Naive B cell (primary cell): Measurements from ENCODE around the gene COG4. TPM values are rescaled to one million over a fixed set of nuclear protein-coding genes. Genes with fewer than 3 reads are reported as not detected.

Experiments
- ATAC-seq, 2 donors: fragments of 150-1000 bp; cut with Tn5 transposase; 2 replicates each; pipeline ENCODE4 v1.10.0; 2021; ENCODE audit warnings: low read depth in 2 of 2, mild to moderate bottlenecking in 2 of 2, moderate library complexity in 2 of 2
- DNase-seq: peaks from one replicate; pipeline ENCODE4 v3.0.0; 2022
- H3K27ac Mint-ChIP-seq, 6 donors: one replicate each; pipeline ENCODE4 v1.8.0; 2020 to 2022; ENCODE audit warnings: mild to moderate bottlenecking in 6 of 6, mixed read lengths in 6 of 6, moderate library complexity in 5 of 6, inconsistent platforms in 2 of 6
- H3K27me3 Mint-ChIP-seq, 3 donors: one replicate each; pipeline ENCODE4 v1.8.0; 2021 to 2022; ENCODE audit warnings: mixed read lengths in 3 of 3, mild to moderate bottlenecking in 1 of 3
- H3K36me3 Mint-ChIP-seq, 2 donors: one replicate each; pipeline ENCODE4 v1.8.0; 2020 to 2022; ENCODE audit warnings: mixed read lengths in 2 of 2, inconsistent platforms in 1 of 2, mild to moderate bottlenecking in 1 of 2
- H3K4me1 Mint-ChIP-seq, 3 donors: one replicate each; pipeline ENCODE4 v1.8.0; 2020 to 2022; ENCODE audit warnings: mixed read lengths in 3 of 3, inconsistent platforms in 1 of 3, mild to moderate bottlenecking in 1 of 3, moderate library complexity in 1 of 3
- H3K4me3 Mint-ChIP-seq, 8 donors: one replicate each; pipeline ENCODE4 v1.8.0; 2020 to 2022; ENCODE audit warnings: mild to moderate bottlenecking in 8 of 8, mixed read lengths in 8 of 8, moderate library complexity in 8 of 8, inconsistent platforms in 2 of 8
- H3K9me3 Mint-ChIP-seq, 7 donors: one replicate each; pipeline ENCODE4 v1.8.0; 2020 to 2022; ENCODE audit warnings: mixed read lengths in 7 of 7, mild to moderate bottlenecking in 5 of 7, inconsistent platforms in 2 of 7, moderate library complexity in 1 of 7
- polyA plus RNA-seq, 6 donors: library from polyadenylated mRNA; unstranded; fragments of 300-500 nt; fragmentation: Illumina TruSeq; gene quantifications; one replicate each; pipeline ENCODE4 v1.2.3, GENCODE V29; 2021; ENCODE audit warnings: low read depth in 6 of 6

Gene COG4
- polyA plus RNA-seq, 6 donors from 2014 or later, result 41.7 to 83.4 (median 51.2) TPM

GRCh38 chr16:70483426-70483825 is 39.9 kb downstream of the COG4 start:
- Mint-ChIP-seq H3K36me3 (peaks cover 0 to 5% of the 10 kb centered on the region in 2 donors), H3K27me3 (no peaks in the 10 kb centered on the region)
- ATAC-seq, result no peak

GRCh38 chr16:70482624-70483023 is 40.7 kb downstream of the COG4 start:
- ATAC-seq, result no peak
- Mint-ChIP-seq H3K36me3 (peaks cover 0 to 5% of the 10 kb centered on the region in 2 donors), H3K9me3 (no peaks in the 10 kb centered on the region), H3K27ac (no peak overlapping the region), H3K4me1 (peaks cover 0 to 6% (median 2%) of the 10 kb centered on the region in 3 donors), H3K27me3 (no peaks in the 10 kb centered on the region), H3K4me3 (no peak overlapping the region)
- no peak for DNase-seq

More at GRCh38 chr16:70483426-70483825, 39.9 kb downstream of the COG4 start:
- H3K4me3 Mint-ChIP-seq, result peak overlapping the region in 1 of 8 donors; percentile 15
- peaks cover 0 to 2% (median 0%) of the 10 kb centered on the region in 3 donors for H3K4me1 Mint-ChIP-seq
- no peaks in the 10 kb centered on the region for H3K9me3 Mint-ChIP-seq
- DNase-seq, result no peak
- H3K27ac Mint-ChIP-seq, result peak overlapping the region in 1 of 6 donors; percentile 24

GRCh38 chr16:70481929-70482536 is 41.3 kb downstream of the COG4 start:
- ATAC-seq, result no peak
- Mint-ChIP-seq H3K4me3 (peak overlapping the region in 2 of 8 donors; percentile 11 to 26), H3K27me3 (no peaks in the 10 kb centered on the region), H3K36me3 (peaks cover 0 to 5% of the 10 kb centered on the region in 2 donors), H3K9me3 (no peaks in the 10 kb centered on the region), H3K4me1 (peaks cover 0 to 6% (median 2%) of the 10 kb centered on the region in 3 donors), H3K27ac (peak overlapping the region in 2 of 6 donors; percentile 2 to 6)
- no peak for DNase-seq

GRCh38 chr16:70480127-70481105 is 42.9 kb downstream of the COG4 start:
- H3K27ac Mint-ChIP-seq, result peak overlapping the region in 1 of 6 donors; percentile 31

GRCh38 chr16:70478912-70479341 is 44.4 kb downstream of the COG4 start:
- Mint-ChIP-seq H3K9me3 (no peaks in the 10 kb centered on the region), H3K27me3 (no peaks in the 10 kb centered on the region), H3K36me3 (no peaks in the 10 kb centered on the region), H3K4me1 (peaks cover under 1 to 6% (median 2%) of the 10 kb centered on the region in 3 donors), H3K27ac (no peak overlapping the region), H3K4me3 (no peak overlapping the region)
- ATAC-seq, result no peak
- no peak for DNase-seq

More at GRCh38 chr16:70480127-70481105, 42.9 kb downstream of the COG4 start:
- Mint-ChIP-seq H3K27me3 (no peaks in the 10 kb centered on the region), H3K36me3 (no peaks in the 10 kb centered on the region), H3K4me3 (no peak overlapping the region), H3K9me3 (no peaks in the 10 kb centered on the region), H3K4me1 (peaks cover 0 to 6% (median 2%) of the 10 kb centered on the region in 3 donors)
- DNase-seq (no peak), ATAC-seq (no peak)

GRCh38 chr16:70478169-70478568 is 45.2 kb downstream of the COG4 start:
- no peaks in the 10 kb centered on the region for H3K27me3 Mint-ChIP-seq
- peak overlapping the region in 1 of 6 donors; percentile 74 for H3K27ac Mint-ChIP-seq
- DNase-seq (no peak), ATAC-seq (no peak)
- no peaks in the 10 kb centered on the region for H3K36me3 Mint-ChIP-seq
- H3K4me1 Mint-ChIP-seq, result peaks cover under 1 to 6% (median 3%) of the 10 kb centered on the region in 3 donors
- no peak overlapping the region for H3K4me3 Mint-ChIP-seq
- H3K9me3 Mint-ChIP-seq, result no peaks in the 10 kb centered on the region

- DNase-seq, result no peak
- Mint-ChIP-seq H3K27ac (peak overlapping the region in 1 of 6 donors; percentile 85), H3K36me3 (no peaks in the 10 kb centered on the region), H3K4me1 (peaks cover 0 to 6% (median 3%) of the 10 kb centered on the region in 3 donors), H3K9me3 (no peaks in the 10 kb centered on the region), H3K4me3 (no peak overlapping the region), H3K27me3 (no peaks in the 10 kb centered on the region)
- no peak for ATAC-seq
These were observed 46.9 kb downstream of the COG4 start for GRCh38 chr16:70476272-70477020.

GRCh38 chr16:70475054-70475871 is 48.1 kb downstream of the COG4 start:
- peak overlapping the region in 1 of 6 donors; percentile 30 for H3K27ac Mint-ChIP-seq
- H3K4me3 Mint-ChIP-seq, result no peak overlapping the region
- no peaks in the 10 kb centered on the region for H3K36me3 Mint-ChIP-seq
- H3K27me3 Mint-ChIP-seq, result no peaks in the 10 kb centered on the region
- H3K9me3 Mint-ChIP-seq, result no peaks in the 10 kb centered on the region
- ATAC-seq (no peak), DNase-seq (no peak)
- peaks cover 0 to 6% (median 3%) of the 10 kb centered on the region in 3 donors for H3K4me1 Mint-ChIP-seq

- Mint-ChIP-seq H3K4me1 (peaks cover 0 to 6% (median 3%) of the 10 kb centered on the region in 3 donors), H3K4me3 (no peak overlapping the region), H3K27me3 (no peaks in the 10 kb centered on the region), H3K9me3 (no peaks in the 10 kb centered on the region), H3K36me3 (no peaks in the 10 kb centered on the region), H3K27ac (peak overlapping the region in 1 of 6 donors; percentile 30)
- ATAC-seq, result no peak
- DNase-seq, result no peak
These were observed 48.9 kb downstream of the COG4 start for GRCh38 chr16:70474320-70475053.

GRCh38 chr16:70473446-70474319 is 49.7 kb downstream of the COG4 start:
- H3K4me3 Mint-ChIP-seq, result no peak overlapping the region
- no peaks in the 10 kb centered on the region for H3K36me3 Mint-ChIP-seq
- peak; percentile 61 to 67 for ATAC-seq
- no peak for DNase-seq
- H3K4me1 Mint-ChIP-seq, result peaks cover 0 to 6% (median 3%) of the 10 kb centered on the region in 3 donors
- H3K27me3 Mint-ChIP-seq, result no peaks in the 10 kb centered on the region
- no peaks in the 10 kb centered on the region for H3K9me3 Mint-ChIP-seq
- H3K27ac Mint-ChIP-seq, result no peak overlapping the region

- Mint-ChIP-seq H3K27ac (no peak overlapping the region), H3K36me3 (no peaks in the 10 kb centered on the region), H3K27me3 (no peaks in the 10 kb centered on the region), H3K4me3 (no peak overlapping the region), H3K9me3 (no peaks in the 10 kb centered on the region), H3K4me1 (peaks cover 0 to 3% (median 2%) of the 10 kb centered on the region in 3 donors)
- ATAC-seq, result no peak
- DNase-seq, result no peak
These were observed 50.4 kb downstream of the COG4 start for GRCh38 chr16:70472786-70473433.
